B cell (primary cell): ENCODE results near the gene PLCXD1. TPM values are rescaled to one million over a fixed set of nuclear protein-coding genes. Genes with fewer than 3 reads are reported as not detected.

Experiments
- ATAC-seq: fragments of 200-7000 bp; cut with Tn5 transposase; one replicate; pipeline ENCODE4 v1.10.0; 2021; ENCODE audit warnings: low read depth, mild to moderate bottlenecking, moderate number of reproducible peaks, moderate library complexity
- CTCF ChIA-PET: fragments of 350-600 bp; sonication (Branson Sonifier 250); formaldehyde crosslinking; loops from one replicate; lab custom pipeline; 2021; ENCODE audit warnings: antibody characterized with exemption, inconsistent platforms; lab: Charles Lee
- POLR2A ChIA-PET: fragments of 350-600 bp; sonication (Branson Sonifier 250); formaldehyde crosslinking; loops from one replicate; lab custom pipeline; 2021; ENCODE audit warnings: antibody characterized with exemption; lab: Charles Lee
- DNase-seq: peaks from one replicate; pipeline ENCODE4 v3.0.0; 2013
- H2AFZ ChIP-seq: 2 replicates; pipeline ENCODE4 v1.6.1; 2012; ENCODE audit warnings: mild to moderate bottlenecking, low read depth, low read length; ENCODE audit not compliant: insufficient read depth, poor library complexity, severe bottlenecking
- H3K27ac ChIP-seq, 2 donors: 1 replicate in 1 of 2; 2 replicates in 1 of 2; pipeline ENCODE4 v1.5.1; 2012 to 2013; ENCODE audit warnings: low read length in 2 of 2, mild to moderate bottlenecking in 2 of 2, moderate library complexity in 1 of 2
- H3K27me3 ChIP-seq, 4 experiments: fragments of 200-600 bp in 1 of 4; sonication (generic) in 1 of 4; replicated peaks in 1 of 4; 1 replicate in 2 of 4; 2 replicates in 2 of 4; pipeline versions ENCODE4 v1.6.1 to v1.7.0; 2013 to 2016; ENCODE audit warnings: low read length in 3 of 4, mild to moderate bottlenecking in 2 of 4, mixed read lengths in 1 of 4, moderate library complexity in 1 of 4; ENCODE audit not compliant: insufficient read depth in 4 of 4, control insufficient read depth in 3 of 4; ENCODE audit errors: control extremely low read depth in 1 of 4
- H3K36me3 ChIP-seq, 2 experiments: replicated peaks in 1 of 2; 1 replicate in 1 of 2; 2 replicates in 1 of 2; pipeline versions ENCODE4 v1.6.1 to v1.7.1; 2013; ENCODE audit warnings: low read length in 1 of 2; ENCODE audit not compliant: insufficient read depth in 2 of 2, control insufficient read depth in 1 of 2; ENCODE audit errors: control extremely low read depth in 1 of 2, extremely low read depth in 1 of 2
- H3K4me1 ChIP-seq, 2 donors: fragments of 200-600 bp in 1 of 2; sonication (generic) in 1 of 2; 1 replicate in 1 of 2; 2 replicates in 1 of 2; pipeline versions ENCODE4 v1.5.1 to v1.6.1; 2013 to 2017; ENCODE audit warnings: low read length in 2 of 2; ENCODE audit not compliant: control insufficient read depth in 2 of 2, insufficient read depth in 2 of 2
- H3K4me2 ChIP-seq: replicated peaks from 2 replicates; pipeline ENCODE3; 2012; ENCODE audit warnings: mild to moderate bottlenecking, low read depth, low read length; ENCODE audit not compliant: poor library complexity, severe bottlenecking
- H3K4me3 ChIP-seq, 5 experiments: fragments of 200-600 bp in 1 of 5; sonication (generic) in 1 of 5; 1 replicate in 3 of 5; 2 replicates in 2 of 5; pipeline versions ENCODE4 v1.5.1 to v1.7.0; 2011 to 2016; ENCODE audit warnings: low read length in 4 of 5, mild to moderate bottlenecking in 4 of 5, low read depth in 2 of 5, control low read depth in 1 of 5, moderate library complexity in 1 of 5; ENCODE audit not compliant: insufficient read depth in 1 of 5; ENCODE audit errors: control extremely low read depth in 1 of 5, extremely low read depth in 1 of 5
- H3K79me2 ChIP-seq: fragments of 200-600 bp; sonication (generic); one replicate; pipeline ENCODE4 v1.6.0; 2016; ENCODE audit warnings: low read length; ENCODE audit not compliant: control insufficient read depth, insufficient read depth
- H3K9ac ChIP-seq: fragments of 200-600 bp; sonication (generic); 2 replicates; pipeline ENCODE4 v1.6.1; 2017; ENCODE audit warnings: mild to moderate bottlenecking, low read length, moderate library complexity
- H3K9me3 ChIP-seq, 3 donors: one replicate each; pipeline versions ENCODE4 v1.6.1 to v1.7.1; 2013; ENCODE audit warnings: low read length in 2 of 3; ENCODE audit not compliant: control insufficient read depth in 2 of 3, insufficient read depth in 1 of 3; ENCODE audit errors: control extremely low read depth in 1 of 3
- H4K20me1 ChIP-seq: 2 replicates; pipeline ENCODE4 v1.6.0; 2012; ENCODE audit warnings: mild to moderate bottlenecking, low read length; ENCODE audit not compliant: insufficient read depth, control insufficient read depth, poor library complexity, severe bottlenecking
- H3K27ac Mint-ChIP-seq: one replicate; pipeline ENCODE4 v1.8.0; 2021; ENCODE audit warnings: mixed read lengths
- H3K27me3 Mint-ChIP-seq: one replicate; pipeline ENCODE4 v1.8.0; 2021; ENCODE audit warnings: mixed read lengths
- H3K4me1 Mint-ChIP-seq: one replicate; pipeline ENCODE4 v1.8.0; 2021; ENCODE audit warnings: mixed read lengths
- H3K4me3 Mint-ChIP-seq: one replicate; pipeline ENCODE4 v1.8.0; 2021; ENCODE audit warnings: mixed read lengths
- H3K9me3 Mint-ChIP-seq: one replicate; pipeline ENCODE4 v1.8.0; 2022; ENCODE audit warnings: mixed read lengths; ENCODE audit not compliant: insufficient read depth
- CTCF ChIP-seq: fragments of 200-600 bp; IDR thresholded peaks from one replicate; pipeline ENCODE4 v1.8.0; 2022; ENCODE audit warnings: antibody characterized with exemption, mild to moderate bottlenecking
- EZH2 ChIP-seq: IDR thresholded peaks from 2 replicates; pipeline ENCODE4 v1.6.1; 2012; ENCODE audit warnings: borderline replicate concordance, low read depth, mild to moderate bottlenecking, moderate library complexity, low read length; ENCODE audit not compliant: insufficient read depth, poor library complexity, severe bottlenecking
- WGBS: methylation state at CpG from one replicate; pipeline ENCODE4 v1.1.5; 2013; ENCODE audit warnings: missing lambda C conversion rate; ENCODE audit not compliant: insufficient coverage; 5-methylcytosine and 5-hydroxymethylcytosine counted together
- intact Hi-C: fragments of 100-400 bp; cut with micrococcal nuclease; formaldehyde crosslinking; loops from one replicate; pipeline ENCODE4 v1.10.0; 2022
- polyA plus RNA-seq: library from polyadenylated mRNA; depleted of rRNA; stranded (reverse); fragments of >200 nt; gene quantifications from 2 replicates; pipeline ENCODE4 v1.2.3, GENCODE V29; 2012
- total RNA-seq, 2 donors: library from RNA; stranded (reverse); fragments of 120-200 nt in 1 of 2; gene quantifications; 1 replicate in 1 of 2; 2 replicates in 1 of 2; pipeline versions ENCODE4 v1.2.3 to v1.2.4, GENCODE V29; 2013 to 2022

PLCXD1 gene
- total and polyA plus RNA-seq, 2 donors (not counting 1 experiment from before 2014, with no cell fraction given), result 30.4 to 38.5 TPM

GRCh38 chrX:348461-349117 lies 67.4 kb downstream of the PLCXD1 start:
- POLR2A ChIA-PET, result no interaction called here
- H3K27me3 Mint-ChIP-seq, result no peaks in the 10 kb centered on the region
- H3K27ac Mint-ChIP-seq, result no peak overlapping the region

More at GRCh38 chrX:348461-349117, 67.4 kb downstream of the PLCXD1 start:
- Mint-ChIP-seq H3K4me3 (no peak overlapping the region), H3K9me3 (no peaks in the 10 kb centered on the region), H3K4me1 (no peaks in the 10 kb centered on the region)
- no peak for ATAC-seq
- Histone ChIP-seq H2AFZ (no peak overlapping the region), H3K27ac (no peak overlapping the region), H3K4me2 (no peak overlapping the region), H3K9me3 (peaks cover 0 to 16% (median 0%) of the 10 kb centered on the region in 3 donors), H3K36me3 (peaks cover 0 to 9% of the 10 kb centered on the region in 2 experiments), H3K9ac (no peak overlapping the region), H3K4me1 (no peaks in the 10 kb centered on the region), H4K20me1 (no peaks in the 10 kb centered on the region), H3K4me3 (no peak overlapping the region), H3K79me2 (peaks cover 13% of the 10 kb centered on the region), H3K27me3 (no peaks in the 10 kb centered on the region)
- no peak for TF ChIP-seq CTCF
- no peak for TF ChIP-seq EZH2
- intact Hi-C loops, result no loop called here
- no peak for DNase-seq
- CTCF ChIA-PET, result no interaction called here
- 96% methylated on average over 5 of the region's 11 CpGs for WGBS
